UCSD-AML1 (cell line): Measurements from ENCODE around the gene NSMCE4A.
"Not testable (repeated sequence)": the region's sequence is repeated elsewhere in the genome, so short reads cannot be mapped to it uniquely, and the experiment has no call there.

Experiments
- DNase-seq: peaks from one replicate; lab custom pipeline; 2025; ENCODE audit not compliant: unreplicated experiment; lab: John Stamatoyannopoulos, UW

The NSMCE4A gene

DNA sequence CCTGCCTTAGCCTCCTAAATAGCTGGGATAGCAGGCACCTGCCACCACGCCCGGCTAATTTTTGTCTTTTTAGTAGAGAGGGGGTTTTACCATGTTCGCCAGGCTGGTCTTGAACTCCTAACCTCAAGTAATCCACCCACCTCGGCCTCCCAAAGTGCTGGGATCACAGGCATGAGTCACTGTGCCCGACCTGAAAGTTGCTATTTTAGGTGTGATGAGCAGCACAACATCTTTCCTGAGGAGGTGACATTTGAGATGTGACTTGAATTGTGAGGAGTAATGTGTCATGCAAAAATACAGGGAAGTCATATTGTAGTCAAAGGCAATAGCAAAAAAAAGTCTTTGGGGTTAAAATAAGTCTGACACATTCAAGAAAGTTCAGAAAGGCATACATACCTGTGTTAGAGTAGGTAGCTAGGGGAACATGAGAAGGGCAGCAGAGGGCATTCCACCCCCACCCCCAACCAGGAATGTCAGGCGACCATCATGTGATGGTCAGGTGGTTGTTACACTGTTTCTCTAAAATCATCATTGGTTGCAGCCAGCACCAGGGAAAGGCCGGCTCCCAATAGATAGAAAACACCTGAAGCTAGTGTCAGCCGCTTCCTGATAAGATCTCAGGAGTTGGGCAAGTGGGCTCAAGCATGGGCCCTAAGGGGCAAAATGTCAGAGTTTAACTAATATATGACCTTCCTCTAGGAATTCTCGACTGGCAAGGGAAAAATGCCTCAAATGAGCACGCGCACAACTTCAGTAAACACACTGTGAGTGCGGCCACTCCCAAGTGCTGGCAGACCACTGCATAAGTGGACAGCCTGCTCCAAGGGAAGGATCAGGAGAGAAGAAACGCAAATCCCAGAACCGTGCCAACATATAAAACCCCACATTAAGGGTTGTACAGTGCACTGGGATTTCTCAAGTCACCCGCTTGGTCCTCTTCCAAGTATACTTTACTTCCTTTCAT, 13.6 kb upstream of the NSMCE4A start, which contains the start of gene TACC2:
Gene TACC2, plus strand, starts transcription at position 803 of the 964 bp plus-strand sequence. CDS start 32,819 bp downstream, outside the sequence.
- DNase-seq: no peak

DNA sequence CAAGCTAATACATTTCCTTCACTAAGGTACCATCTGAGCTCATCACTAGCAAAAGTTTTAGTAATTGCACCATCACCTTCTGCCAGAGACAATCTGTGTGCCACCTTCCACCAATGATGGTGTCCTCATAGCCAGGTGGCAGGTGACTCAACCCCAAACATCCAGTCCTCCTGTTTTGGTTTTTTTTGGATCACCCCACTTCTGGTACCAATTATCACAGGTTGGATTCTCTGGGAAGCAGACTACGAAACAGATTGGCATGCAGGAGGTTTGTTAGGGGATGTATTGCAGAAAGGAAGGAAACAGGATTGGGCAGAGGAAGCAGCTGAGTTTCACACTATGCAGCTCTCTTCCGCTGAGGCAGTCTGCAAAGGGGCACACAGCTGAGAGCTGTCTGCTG, 9.4 kb upstream of the NSMCE4A start:
- no peak for DNase-seq

DNA sequence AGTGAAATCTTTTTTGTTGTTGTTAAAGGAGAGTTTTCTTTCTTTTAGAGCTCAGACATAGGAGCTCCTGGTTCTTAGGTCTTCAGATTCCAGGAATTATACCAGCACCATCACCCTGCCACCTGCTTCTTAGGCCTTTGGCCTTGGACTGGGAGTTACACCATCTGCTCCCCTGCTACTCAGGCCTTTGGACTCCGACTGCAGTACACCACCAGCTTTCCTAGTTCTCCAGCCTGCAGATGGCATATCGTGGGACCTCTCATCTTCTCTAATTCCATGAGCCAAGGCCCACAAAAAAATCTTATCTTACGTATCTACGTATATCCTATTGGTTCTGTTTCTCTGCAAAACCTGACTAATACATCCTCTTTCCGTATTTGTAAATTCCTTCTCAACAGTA, 8.8 kb upstream of the NSMCE4A start:
- DNase-seq: no peak

- no peak for DNase-seq
Observed at GRCh38 chr10:121981346-121981745, 6.3 kb upstream of the NSMCE4A start.

DNA sequence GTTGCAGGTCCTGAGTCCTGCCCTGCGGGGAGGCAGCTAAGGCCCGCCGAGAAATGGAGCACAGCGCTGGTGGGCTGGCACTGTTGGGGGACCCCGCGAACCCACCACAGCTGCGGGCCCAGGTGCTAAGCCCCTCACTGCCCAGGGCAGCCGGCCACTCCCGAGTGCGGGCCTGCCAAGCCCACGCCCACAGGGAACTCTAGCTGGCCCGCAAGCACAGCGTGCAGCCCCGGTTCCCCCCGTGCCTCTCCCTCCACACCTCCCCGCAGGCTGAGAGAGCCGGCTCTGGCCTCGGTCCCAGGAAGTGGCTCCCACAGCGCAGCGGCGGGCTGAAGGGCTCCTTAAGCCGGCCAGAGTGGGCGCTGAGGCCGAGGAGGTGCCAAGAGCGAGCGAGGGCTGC, 3.5 kb upstream of the NSMCE4A start:
- DNase-seq: no peak

DNA sequence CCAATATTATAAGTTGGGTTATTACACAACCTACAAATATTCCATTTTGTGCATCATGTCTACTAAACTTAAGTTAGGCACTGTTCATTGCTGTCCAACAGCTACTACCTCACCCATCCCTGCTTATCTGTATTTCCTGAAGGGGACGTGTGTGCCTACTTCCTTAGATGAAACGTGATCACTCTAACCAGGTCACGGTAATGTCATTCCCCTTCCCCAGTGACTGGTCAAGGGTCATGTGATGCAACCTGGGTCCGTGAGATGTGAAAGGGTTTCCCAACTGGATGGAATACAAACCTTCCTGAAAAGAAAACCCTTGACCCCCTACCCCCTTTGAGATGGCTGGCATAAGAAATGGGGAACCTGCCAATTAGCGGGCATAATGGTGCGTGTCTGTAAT, 1.6 kb upstream of the NSMCE4A start:
- DNase-seq: no peak

- DNase-seq: no peak
Observed at GRCh38 chr10:121975295-121976086, 474 bp upstream of the NSMCE4A start.

GRCh38 chr10:121974019-121974534, 940 bp downstream of the NSMCE4A start:
- no peak for DNase-seq

DNA sequence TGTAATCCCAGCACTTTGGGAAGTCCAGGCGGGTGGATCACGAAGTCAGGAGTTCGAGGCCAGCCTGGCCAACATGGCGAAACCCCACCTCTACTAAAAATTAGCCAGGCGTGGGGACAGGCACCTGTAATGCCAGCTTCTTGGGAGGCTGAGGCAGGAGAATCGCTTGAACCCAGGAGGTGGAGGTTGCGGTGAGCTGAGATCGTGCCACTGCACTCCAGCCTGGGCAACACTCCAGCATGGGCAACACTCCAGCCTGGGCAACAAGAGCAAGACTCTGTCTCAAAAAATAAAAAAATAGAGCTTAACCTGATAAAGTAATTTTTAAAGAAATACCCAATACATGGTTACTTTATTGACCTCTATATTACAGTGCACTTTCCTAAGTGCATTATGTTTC, 5.9 kb downstream of the NSMCE4A start:
- not testable (repeated sequence) for DNase-seq

DNA sequence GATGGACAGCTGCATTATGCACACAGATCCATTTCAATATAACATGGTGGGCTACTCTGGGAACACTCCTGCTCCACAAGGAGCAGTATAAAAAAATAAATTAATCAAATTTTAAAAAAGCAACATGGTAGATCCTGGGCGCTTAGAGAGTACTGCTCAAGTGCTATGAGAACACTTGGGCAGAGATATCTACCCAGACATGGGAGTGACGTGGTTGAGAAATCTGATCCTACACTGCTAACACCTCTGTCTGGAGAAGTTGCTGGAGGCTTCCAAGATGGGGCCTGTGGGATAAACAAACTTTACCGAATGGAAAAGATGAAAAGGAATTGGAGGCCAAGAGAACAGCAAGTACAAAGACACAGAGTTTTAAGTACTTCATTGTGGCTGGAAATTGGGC, 9.0 kb downstream of the NSMCE4A start:
- no peak for DNase-seq

DNA sequence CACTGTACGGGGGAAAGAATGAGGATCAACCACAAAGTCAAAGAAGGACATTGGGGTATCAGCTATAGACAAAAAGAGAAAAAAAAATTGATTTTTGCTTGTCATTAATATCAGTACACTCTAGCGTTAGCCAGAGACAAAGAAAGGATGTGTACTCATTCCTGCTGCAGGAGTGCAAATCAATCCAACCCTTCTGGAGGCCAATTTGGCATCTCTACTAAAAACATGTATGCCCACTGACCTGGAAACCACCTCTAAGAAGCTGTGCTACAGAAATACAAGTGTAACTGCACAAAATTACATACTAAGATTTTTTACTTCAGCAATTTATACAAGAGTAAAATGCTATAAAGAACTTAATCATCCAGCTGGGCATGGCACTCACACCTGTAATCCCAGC, 13.6 kb downstream of the NSMCE4A start:
- no peak for DNase-seq

GRCh38 chr10:121959671-121960070, 15.3 kb downstream of the NSMCE4A start:
- no peak for DNase-seq

DNA sequence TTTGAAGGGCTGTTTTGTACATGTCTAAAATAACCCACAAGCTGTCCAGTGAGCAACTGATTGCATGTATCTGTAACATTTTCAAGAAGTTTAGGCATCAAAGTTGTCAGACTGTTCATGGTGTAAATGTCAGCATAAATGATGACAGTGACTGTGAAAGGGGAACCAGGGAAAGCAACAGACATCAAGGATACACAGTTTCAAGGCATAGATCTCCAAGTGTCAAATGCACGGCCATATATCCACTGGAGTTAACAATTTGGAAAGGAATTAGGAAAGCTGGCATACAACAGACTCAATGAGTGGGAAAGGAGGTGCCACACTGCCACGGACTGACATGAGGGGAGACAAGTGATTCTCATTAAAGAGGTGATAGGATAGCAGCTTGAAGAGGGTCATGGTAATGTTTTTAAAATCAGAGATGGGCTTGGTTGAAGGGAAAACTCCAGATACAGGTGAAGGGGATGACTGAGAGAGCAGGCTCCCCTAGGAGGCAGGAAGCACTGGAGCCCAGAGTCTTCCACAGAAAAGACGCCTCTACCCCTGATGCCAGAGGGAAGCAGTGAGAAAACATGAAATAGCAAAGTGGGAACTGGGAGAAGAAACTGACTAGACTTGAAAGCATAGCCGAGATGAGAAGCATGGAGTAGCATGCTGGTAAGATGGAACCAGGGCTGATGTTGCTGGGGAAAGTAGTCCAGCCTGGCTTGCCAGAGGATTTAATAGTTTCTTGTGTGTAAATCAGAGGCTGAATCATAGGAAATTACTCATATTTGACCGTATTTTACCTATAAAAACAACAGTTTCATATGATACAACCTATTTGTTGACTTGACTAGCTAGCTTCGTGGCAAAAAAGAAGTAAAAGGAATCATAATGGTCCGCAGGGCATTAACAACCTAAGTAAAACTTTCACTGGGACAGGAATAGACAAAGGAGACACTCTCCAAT, 18.6 kb downstream of the NSMCE4A start:
- no peak for DNase-seq

GRCh38 chr10:121952226-121952625, 22.8 kb downstream of the NSMCE4A start:
- DNase-seq: no peak

DNA sequence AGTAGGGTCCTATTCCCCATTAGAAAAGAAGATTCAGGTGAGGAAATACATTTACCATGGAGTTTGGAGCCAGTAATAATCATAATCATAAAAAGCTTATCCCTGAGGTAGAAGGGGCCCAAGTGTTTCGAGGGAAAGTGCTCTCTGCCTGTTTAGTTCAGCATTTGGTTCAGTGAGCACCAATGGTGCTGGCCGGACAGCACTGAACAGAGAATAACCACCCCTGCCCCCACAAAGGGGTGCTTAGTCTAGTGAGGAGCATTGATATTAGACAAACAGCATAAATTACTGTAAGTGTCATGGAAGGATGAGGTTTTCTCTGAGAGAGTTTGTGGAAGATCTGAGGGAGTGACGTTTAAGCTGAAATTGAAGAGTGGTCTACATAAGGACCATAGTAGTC, 25.6 kb downstream of the NSMCE4A start:
- no peak for DNase-seq

DNA sequence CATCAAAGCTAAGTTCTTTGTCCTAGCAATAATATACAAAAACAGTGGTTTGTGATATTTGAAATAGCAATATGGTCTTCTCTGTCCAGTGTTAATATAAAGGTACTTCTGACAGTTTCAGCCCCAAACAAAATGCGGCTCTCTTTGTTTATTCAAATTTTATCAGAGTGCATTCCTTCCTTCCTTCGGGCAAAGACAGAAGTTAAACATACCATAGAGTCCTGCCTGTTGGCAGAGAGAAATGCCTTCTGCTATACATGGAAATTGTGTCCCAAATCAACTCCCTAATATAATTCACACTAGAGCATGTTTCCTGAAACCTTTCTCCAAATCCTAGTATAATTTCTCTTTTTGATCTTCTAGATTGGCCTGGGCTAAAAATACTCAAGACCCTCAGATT, 26.0 kb downstream of the NSMCE4A start:
- DNase-seq: no peak

GRCh38 chr10:121947343-121948330, 27.4 kb downstream of the NSMCE4A start:
- DNase-seq: no peak

DNA sequence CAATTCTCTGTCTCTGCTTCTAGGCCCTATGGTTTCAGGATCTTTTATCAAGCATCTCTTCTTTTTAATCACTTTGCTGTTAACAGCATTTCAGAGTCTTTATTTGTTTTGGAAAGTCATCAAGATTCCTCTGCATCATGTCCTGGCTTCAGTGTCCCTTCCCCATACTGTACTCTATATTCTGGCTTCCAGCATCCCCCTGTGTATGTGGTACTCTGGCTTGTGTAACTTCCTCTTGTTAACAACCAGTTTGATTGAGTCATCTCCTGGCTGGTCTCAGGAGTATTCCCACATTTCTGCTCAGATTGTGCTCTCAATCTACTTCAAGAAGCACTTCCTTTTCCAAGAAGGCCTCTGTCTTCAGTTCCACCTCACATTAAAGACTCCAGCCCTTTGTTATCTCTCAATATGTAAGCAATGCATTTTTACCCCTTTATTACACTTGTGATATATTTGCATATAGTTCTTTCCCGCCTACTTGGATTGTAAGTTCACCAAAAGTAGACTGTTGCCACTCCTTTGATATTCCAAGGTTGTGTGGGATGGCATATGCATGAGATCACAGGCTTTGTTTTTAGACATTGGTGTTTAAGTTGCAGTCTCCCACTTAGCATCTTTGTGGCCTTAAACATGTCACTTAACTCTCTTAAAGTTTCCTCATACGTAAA, 32.1 kb downstream of the NSMCE4A start:
- no peak for DNase-seq

- DNase-seq: no peak
Observed at GRCh38 chr10:121941532-121941931, 33.5 kb downstream of the NSMCE4A start.
